OCI-LY7 (cell line): ENCODE measurements around the gene TAPBPL.
"Not testable (repeated sequence)": the region's sequence is repeated elsewhere in the genome, so short reads cannot be mapped to it uniquely, and the experiment has no call there.

ENCODE experiments used
- EZH2phosphoT487 ChIP-seq: fragments of 200-600 bp; sonication (generic); IDR thresholded peaks from 2 replicates; pipeline ENCODE4 v1.6.1; 2018; ENCODE audit warnings: low read depth, borderline replicate concordance, mild to moderate bottlenecking, mixed run types, antibody characterized with exemption, low read length, moderate library complexity, mixed read lengths
- TF ChIP-seq, protein P1 (sequence below): fragments of 200-600 bp; sonication (generic); conservative IDR thresholded peaks from 2 replicates; pipeline ENCODE4 v1.5.1; 2014; ENCODE audit warnings: mild to moderate bottlenecking, antibody characterized with exemption, low read length, moderate library complexity, mixed read lengths

DNA sequence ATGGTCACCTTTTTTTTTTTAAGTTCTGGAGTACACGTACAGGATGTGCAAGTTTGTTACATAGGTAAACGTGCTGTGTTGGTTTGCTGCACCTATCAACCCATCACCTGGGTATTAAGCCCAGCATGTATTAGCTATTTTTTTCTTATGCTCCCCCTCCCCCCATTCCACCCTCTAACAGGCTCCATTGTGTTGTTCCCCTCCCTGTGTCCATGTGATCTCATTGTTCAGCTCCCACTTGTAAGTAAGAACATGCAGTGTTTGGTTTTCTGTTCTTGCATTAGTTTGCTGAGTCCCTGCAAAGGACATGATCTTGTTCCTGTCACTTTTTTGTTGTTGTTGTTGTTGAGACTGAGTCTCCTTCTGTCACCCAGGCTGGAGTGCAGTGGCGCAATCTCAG lies 45.4 kb downstream of the TAPBPL start:
- TF ChIP-seq, protein P1, sequence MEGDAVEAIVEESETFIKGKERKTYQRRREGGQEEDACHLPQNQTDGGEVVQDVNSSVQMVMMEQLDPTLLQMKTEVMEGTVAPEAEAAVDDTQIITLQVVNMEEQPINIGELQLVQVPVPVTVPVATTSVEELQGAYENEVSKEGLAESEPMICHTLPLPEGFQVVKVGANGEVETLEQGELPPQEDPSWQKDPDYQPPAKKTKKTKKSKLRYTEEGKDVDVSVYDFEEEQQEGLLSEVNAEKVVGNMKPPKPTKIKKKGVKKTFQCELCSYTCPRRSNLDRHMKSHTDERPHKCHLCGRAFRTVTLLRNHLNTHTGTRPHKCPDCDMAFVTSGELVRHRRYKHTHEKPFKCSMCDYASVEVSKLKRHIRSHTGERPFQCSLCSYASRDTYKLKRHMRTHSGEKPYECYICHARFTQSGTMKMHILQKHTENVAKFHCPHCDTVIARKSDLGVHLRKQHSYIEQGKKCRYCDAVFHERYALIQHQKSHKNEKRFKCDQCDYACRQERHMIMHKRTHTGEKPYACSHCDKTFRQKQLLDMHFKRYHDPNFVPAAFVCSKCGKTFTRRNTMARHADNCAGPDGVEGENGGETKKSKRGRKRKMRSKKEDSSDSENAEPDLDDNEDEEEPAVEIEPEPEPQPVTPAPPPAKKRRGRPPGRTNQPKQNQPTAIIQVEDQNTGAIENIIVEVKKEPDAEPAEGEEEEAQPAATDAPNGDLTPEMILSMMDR: not testable (repeated sequence)
- TF ChIP-seq EZH2phosphoT487: not testable (repeated sequence)
